GM21360 (cell line): ENCODE data around the gene DHRS9.

ENCODE experiments used
- ATAC-seq: cut with Tn5 transposase; IDR thresholded peaks from one replicate; pipeline ENCODE4 v1.9.1; 2021; ENCODE audit warnings: mild to moderate bottlenecking, moderate library complexity; ENCODE audit not compliant: unreplicated experiment

The DHRS9 gene

GRCh38 chr2:169065422-169065821, 3.9 kb upstream of the DHRS9 start:
- no peak for ATAC-seq

GRCh38 chr2:169065864-169066517, 3.4 kb upstream of the DHRS9 start:
- ATAC-seq, result no peak

GRCh38 chr2:169066897-169067296, 2.5 kb upstream of the DHRS9 start:
- ATAC-seq, result no peak

GRCh38 chr2:169069833-169070232, 470 bp downstream of the DHRS9 start:
- no peak for ATAC-seq

GRCh38 chr2:169071455-169071854, 2.1 kb downstream of the DHRS9 start:
- no peak for ATAC-seq

GRCh38 chr2:169072163-169072925, 3.0 kb downstream of the DHRS9 start:
- ATAC-seq, result peak; percentile 54

- ATAC-seq, result no peak
Measured at GRCh38 chr2:169073211-169073962, 4.0 kb downstream of the DHRS9 start.

GRCh38 chr2:169073963-169074751, 4.8 kb downstream of the DHRS9 start:
- peak; percentile 65 for ATAC-seq

GRCh38 chr2:169077674-169078240, 8.4 kb downstream of the DHRS9 start:
- no peak for ATAC-seq

GRCh38 chr2:169080250-169081069, 11.1 kb downstream of the DHRS9 start:
- ATAC-seq, result peak; percentile 78

GRCh38 chr2:169081551-169081950, 12.2 kb downstream of the DHRS9 start:
- ATAC-seq, result no peak

GRCh38 chr2:169082995-169083394, 13.6 kb downstream of the DHRS9 start:
- ATAC-seq, result peak; percentile 71

GRCh38 chr2:169086893-169087467, 17.6 kb downstream of the DHRS9 start:
- no peak for ATAC-seq

- no peak for ATAC-seq
Measured at GRCh38 chr2:169087757-169088379, 18.5 kb downstream of the DHRS9 start.

- no peak for ATAC-seq
Measured at GRCh38 chr2:169089182-169089581, 19.8 kb downstream of the DHRS9 start.

GRCh38 chr2:169090133-169090820, 20.9 kb downstream of the DHRS9 start:
- ATAC-seq, result no peak

GRCh38 chr2:169091256-169091655, 21.9 kb downstream of the DHRS9 start:
- no peak for ATAC-seq

- no peak for ATAC-seq
Measured at GRCh38 chr2:169091761-169092519, 22.6 kb downstream of the DHRS9 start.
